OCI-M2 (cell line): Measurements from ENCODE around the gene C17orf113.
A peak's percentile ranks its signal among the peaks of the same experiment; 100 is the strongest.
"Not testable (repeated sequence)": the region's sequence is repeated elsewhere in the genome, so short reads cannot be mapped to it uniquely, and the experiment has no call there.

Experiments
- DNase-seq: peaks from one replicate; lab custom pipeline; 2025; ENCODE audit not compliant: unreplicated experiment; lab: John Stamatoyannopoulos, UW

The C17orf113 gene

GRCh38 chr17:42017866-42018200, 32.6 kb downstream of the C17orf113 start:
- DNase-seq = no peak

GRCh38 chr17:42016941-42017865, 33.2 kb downstream of the C17orf113 start, which contains the start of gene DNAJC7:
Gene DNAJC7 (minus strand): TSS chr17:42017439. CDS start chr17:42017416, 23 bp downstream.
- DNase-seq = peak; percentile 51

GRCh38 chr17:42016411-42016831, 34.0 kb downstream of the C17orf113 start:
- DNase-seq = no peak

GRCh38 chr17:42013740-42014139, 36.7 kb downstream of the C17orf113 start:
- not testable (repeated sequence) for DNase-seq

GRCh38 chr17:42012363-42012762, 38.0 kb downstream of the C17orf113 start:
- DNase-seq = not testable (repeated sequence)

GRCh38 chr17:42010898-42011516, 39.4 kb downstream of the C17orf113 start:
- DNase-seq = no peak

GRCh38 chr17:42010266-42010680, 40.1 kb downstream of the C17orf113 start:
- not testable (repeated sequence) for DNase-seq

- DNase-seq = no peak
These were observed 41.2 kb downstream of the C17orf113 start for GRCh38 chr17:42009170-42009569.

- DNase-seq = no peak
These were observed 45.2 kb downstream of the C17orf113 start for GRCh38 chr17:42005166-42005565.

- no peak for DNase-seq
These were observed 47.6 kb downstream of the C17orf113 start for GRCh38 chr17:42002792-42003301.

- no peak for DNase-seq
These were observed 48.1 kb downstream of the C17orf113 start for GRCh38 chr17:42002175-42002791.

- DNase-seq = no peak
These were observed 48.7 kb downstream of the C17orf113 start for GRCh38 chr17:42001729-42002128.

- DNase-seq = no peak
These were observed 49.8 kb downstream of the C17orf113 start for GRCh38 chr17:42000413-42001133.

GRCh38 chr17:41998497-41998896, 51.9 kb downstream of the C17orf113 start:
- no peak for DNase-seq

GRCh38 chr17:41996855-41997164, 53.6 kb downstream of the C17orf113 start:
- DNase-seq = no peak

GRCh38 chr17:41992576-41992975, 57.8 kb downstream of the C17orf113 start:
- DNase-seq = no peak

- DNase-seq = no peak
These were observed 60.5 kb downstream of the C17orf113 start for GRCh38 chr17:41989702-41990419.

GRCh38 chr17:41988418-41988817, 62.0 kb downstream of the C17orf113 start:
- DNase-seq = no peak
